HG03565 (cell line): ENCODE data around the gene PDLIM1.

ENCODE experiments used
- ATAC-seq: cut with Tn5 transposase; IDR thresholded peaks from one replicate; pipeline ENCODE4 v1.9.1; 2021; ENCODE audit warnings: mild to moderate bottlenecking, moderate library complexity; ENCODE audit not compliant: unreplicated experiment

The PDLIM1 gene

GRCh38 chr10:95315509-95315908 is 24.7 kb upstream of the PDLIM1 start:
- no peak for ATAC-seq

GRCh38 chr10:95314192-95314918 is 23.6 kb upstream of the PDLIM1 start:
- ATAC-seq: no peak

- no peak for ATAC-seq
These were observed 22.2 kb upstream of the PDLIM1 start for GRCh38 chr10:95312986-95313495.

- no peak for ATAC-seq
These were observed 21.5 kb upstream of the PDLIM1 start for GRCh38 chr10:95312257-95312656.

- ATAC-seq: no peak
These were observed 19.2 kb upstream of the PDLIM1 start for GRCh38 chr10:95309958-95310357.

- ATAC-seq: no peak
These were observed 17.8 kb upstream of the PDLIM1 start for GRCh38 chr10:95308389-95309302.

- no peak for ATAC-seq
These were observed 16.0 kb upstream of the PDLIM1 start for GRCh38 chr10:95306851-95307250.

- no peak for ATAC-seq
These were observed 15.5 kb upstream of the PDLIM1 start for GRCh38 chr10:95306318-95306650.

- no peak for ATAC-seq
These were observed 15.0 kb upstream of the PDLIM1 start for GRCh38 chr10:95305606-95306317.

GRCh38 chr10:95304976-95305375 is 14.2 kb upstream of the PDLIM1 start:
- ATAC-seq: no peak

- no peak for ATAC-seq
These were observed 13.7 kb upstream of the PDLIM1 start for GRCh38 chr10:95304463-95304862.

GRCh38 chr10:95303950-95304349 is 13.1 kb upstream of the PDLIM1 start:
- ATAC-seq: no peak

GRCh38 chr10:95303535-95303934 is 12.7 kb upstream of the PDLIM1 start:
- no peak for ATAC-seq

GRCh38 chr10:95300022-95300539 is 9.3 kb upstream of the PDLIM1 start:
- ATAC-seq: no peak

- ATAC-seq: peak; percentile 37
These were observed 6.6 kb upstream of the PDLIM1 start for GRCh38 chr10:95297402-95297801.

- ATAC-seq: no peak
These were observed 6.0 kb upstream of the PDLIM1 start for GRCh38 chr10:95296764-95297163.

GRCh38 chr10:95295031-95295755 is 4.4 kb upstream of the PDLIM1 start:
- ATAC-seq: peak; percentile 75

GRCh38 chr10:95293631-95294030 is 2.8 kb upstream of the PDLIM1 start:
- no peak for ATAC-seq

GRCh38 chr10:95291365-95292039 is 699 bp upstream of the PDLIM1 start:
- no peak for ATAC-seq

- ATAC-seq: no peak
These were observed 832 bp downstream of the PDLIM1 start for GRCh38 chr10:95289921-95290421.
